OCI-LY3 (cell line): ENCODE measurements around the gene CHDH.

Source experiments
- CTCF ChIP-seq: fragments of 200-600, 300-600 bp; sonication (generic); IDR thresholded peaks from 2 replicates; pipeline ENCODE4 v1.5.1; 2014; ENCODE audit warnings: antibody characterized with exemption, low read length, low read depth
- EZH2phosphoT487 ChIP-seq: fragments of 200-600 bp; shearing (Covaris generic); IDR thresholded peaks from 2 replicates; pipeline ENCODE4 v1.6.1; 2018; ENCODE audit warnings: antibody characterized with exemption, mixed run types, low read depth

- TF ChIP-seq CTCF (no peak), EZH2phosphoT487 (no peak)
Observed at GRCh38 chr3:53837331-53837730, 8.9 kb downstream of the CHDH start.
